H9 (cell line): ENCODE results near the gene RAB3GAP2. TPM values are rescaled to one million over a fixed set of nuclear protein-coding genes. Genes with fewer than 3 reads are reported as not detected.

Experiments used
- DNase-seq: peaks from one replicate; pipeline ENCODE4 v3.0.0-alpha.2; 2017
- H2AFZ ChIP-seq: one replicate; pipeline ENCODE4 v1.6.1; 2013; ENCODE audit warnings: mild to moderate bottlenecking, low read length, control low read depth, moderate library complexity
- H2AK5ac ChIP-seq: 2 replicates; pipeline ENCODE4 v1.6.1; 2013; ENCODE audit warnings: low read length, control low read depth, mixed read lengths; ENCODE audit not compliant: insufficient read length
- H2BK120ac ChIP-seq: one replicate; pipeline ENCODE4 v1.6.1; 2013; ENCODE audit warnings: low read depth, mild to moderate bottlenecking, low read length, control low read depth, inconsistent platforms; ENCODE audit not compliant: poor library complexity, severe bottlenecking
- H2BK12ac ChIP-seq: 2 replicates; pipeline ENCODE4 v1.6.1; 2013; ENCODE audit warnings: low read length, control low read depth, mixed read lengths, low read depth; ENCODE audit not compliant: insufficient read length
- H2BK15ac ChIP-seq: 2 replicates; pipeline ENCODE4 v1.6.1; 2013; ENCODE audit warnings: low read depth, low read length, control low read depth
- H2BK20ac ChIP-seq: one replicate; pipeline ENCODE4 v1.6.1; 2013; ENCODE audit warnings: low read depth, mild to moderate bottlenecking, low read length, control low read depth, inconsistent platforms; ENCODE audit not compliant: poor library complexity, severe bottlenecking
- H2BK5ac ChIP-seq: 2 replicates; pipeline ENCODE4 v1.6.1; 2013; ENCODE audit warnings: low read length, control low read depth, mixed read lengths; ENCODE audit not compliant: insufficient read length
- H3K14ac ChIP-seq: 2 replicates; pipeline ENCODE4 v1.6.1; 2013; ENCODE audit warnings: low read length, control low read depth; ENCODE audit not compliant: insufficient read depth
- H3K18ac ChIP-seq: 2 replicates; pipeline ENCODE4 v1.6.1; 2013; ENCODE audit warnings: low read depth, mild to moderate bottlenecking, mixed read lengths, low read length, control low read depth; ENCODE audit not compliant: insufficient read length
- H3K23ac ChIP-seq: 2 replicates; pipeline ENCODE4 v1.6.1; 2013; ENCODE audit warnings: low read length, control low read depth, mixed read lengths, low read depth; ENCODE audit not compliant: insufficient read length
- H3K23me2 ChIP-seq: 2 replicates; pipeline ENCODE4 v1.6.1; 2013; ENCODE audit warnings: low read depth, mild to moderate bottlenecking, mixed read lengths, low read length, control low read depth; ENCODE audit not compliant: insufficient read length, poor library complexity, severe bottlenecking
- H3K27ac ChIP-seq: 2 replicates; pipeline ENCODE4 v1.5.1; 2013; ENCODE audit warnings: low read length, control low read depth, mixed read lengths, low read depth; ENCODE audit not compliant: insufficient read length
- H3K27me3 ChIP-seq: 2 replicates; pipeline ENCODE4 v1.6.1; 2013; ENCODE audit warnings: low read length, control low read depth, inconsistent platforms; ENCODE audit not compliant: insufficient read depth
- H3K4ac ChIP-seq: 2 replicates; pipeline ENCODE4 v1.6.1; 2013; ENCODE audit warnings: low read depth, mild to moderate bottlenecking, control low read depth, inconsistent platforms, low read length, moderate library complexity
- H3K4me1 ChIP-seq: 2 replicates; pipeline ENCODE4 v1.6.1; 2013; ENCODE audit warnings: low read length, control low read depth, inconsistent platforms; ENCODE audit not compliant: insufficient read depth
- H3K4me2 ChIP-seq: 2 replicates; pipeline ENCODE4 v1.6.1; 2013; ENCODE audit warnings: low read length, control low read depth, mixed read lengths; ENCODE audit not compliant: insufficient read length, insufficient read depth
- H3K56ac ChIP-seq: 2 replicates; pipeline ENCODE4 v1.6.1; 2013; ENCODE audit warnings: low read depth, mild to moderate bottlenecking, mixed read lengths, low read length, control low read depth; ENCODE audit not compliant: insufficient read length
- H3K79me1 ChIP-seq: 2 replicates; pipeline ENCODE4 v1.6.1; 2013; ENCODE audit warnings: low read depth, mild to moderate bottlenecking, moderate library complexity, low read length, control low read depth, inconsistent platforms; ENCODE audit not compliant: insufficient read depth, poor library complexity, severe bottlenecking
- H3K79me2 ChIP-seq: 2 replicates; pipeline ENCODE4 v1.6.1; 2013; ENCODE audit warnings: low read length, control low read depth, inconsistent platforms; ENCODE audit not compliant: insufficient read depth
- H3K9ac ChIP-seq: 2 replicates; pipeline ENCODE4 v1.6.1; 2013; ENCODE audit warnings: low read length, control low read depth, mixed read lengths; ENCODE audit not compliant: insufficient read length; ENCODE audit errors: extremely low read depth
- H3K9me3 ChIP-seq: one replicate; pipeline ENCODE4 v1.6.1; 2013; ENCODE audit warnings: low read depth, low read length, inconsistent platforms; ENCODE audit not compliant: control insufficient read depth
- H3T11ph ChIP-seq: one replicate; pipeline ENCODE4 v1.6.1; 2013; ENCODE audit warnings: mild to moderate bottlenecking, low read length, control low read depth, inconsistent platforms
- H4K20me1 ChIP-seq: one replicate; pipeline ENCODE4 v1.6.1; 2013; ENCODE audit not compliant: control insufficient read depth, insufficient read length, insufficient read depth
- H4K5ac ChIP-seq: 2 replicates; pipeline ENCODE4 v1.6.1; 2013; ENCODE audit warnings: low read depth, mild to moderate bottlenecking, mixed read lengths, low read length, control low read depth; ENCODE audit not compliant: insufficient read length
- H4K8ac ChIP-seq: replicated peaks from 2 replicates; pipeline ENCODE4 v1.6.1; 2013; ENCODE audit warnings: low read length, control low read depth, mixed read lengths, low read depth; ENCODE audit not compliant: insufficient read length
- H4K91ac ChIP-seq: 2 replicates; pipeline ENCODE4 v1.6.1; 2013; ENCODE audit warnings: low read depth, mild to moderate bottlenecking, moderate library complexity, mixed read lengths, low read length, control low read depth; ENCODE audit not compliant: insufficient read length
- H3K27ac Mint-ChIP-seq, 3 experiments: 2 replicates in 2 of 3; 3 replicates in 1 of 3; pipeline ENCODE4 v1.8.0; 2020 to 2021; ENCODE audit warnings: mixed read lengths in 3 of 3, mild to moderate bottlenecking in 1 of 3, moderate library complexity in 1 of 3
- H3K27me3 Mint-ChIP-seq: 2 replicates; pipeline ENCODE4 v1.8.0; 2021; ENCODE audit warnings: low read depth, mild to moderate bottlenecking, moderate library complexity, mixed read lengths
- H3K36me3 Mint-ChIP-seq, 3 experiments: 2 replicates in 2 of 3; 3 replicates in 1 of 3; pipeline ENCODE4 v1.8.0; 2020 to 2021; ENCODE audit warnings: low read depth in 3 of 3, mixed read lengths in 3 of 3; ENCODE audit not compliant: insufficient read depth in 1 of 3
- H3K4me1 Mint-ChIP-seq, 2 experiments: 2 replicates each; pipeline ENCODE4 v1.8.0; 2020; ENCODE audit warnings: mixed read lengths in 2 of 2
- H3K4me3 Mint-ChIP-seq, 2 experiments: 2 replicates in 1 of 2; 3 replicates in 1 of 2; pipeline ENCODE4 v1.8.0; 2020 to 2021; ENCODE audit warnings: mild to moderate bottlenecking in 2 of 2, mixed read lengths in 2 of 2, moderate library complexity in 1 of 2
- H3K9me3 Mint-ChIP-seq, 2 experiments: 2 replicates in 1 of 2; 3 replicates in 1 of 2; pipeline ENCODE4 v1.8.0; 2020; ENCODE audit warnings: mild to moderate bottlenecking in 2 of 2, mixed read lengths in 2 of 2, moderate library complexity in 1 of 2
- CTCF ChIP-seq: fragments of 200-600 bp; sonication (generic); conservative IDR thresholded peaks from 3 replicates; pipeline ENCODE4 v1.8.0; 2021; ENCODE audit warnings: antibody characterized with exemption, mild to moderate bottlenecking
- WGBS: extraction: QIAGEN DNeasy Blood & Tissue Kit; methylation state at CpG from one replicate; pipeline ENCODE4 v1.1.7; 2013; ENCODE audit warnings: missing lambda C conversion rate, low lambda C conversion rate, mixed read lengths; ENCODE audit not compliant: insufficient read length; ENCODE audit errors: extremely low coverage; 5-methylcytosine and 5-hydroxymethylcytosine counted together
- total RNA-seq: library from RNA; stranded (reverse); gene quantifications from 2 replicates; pipeline ENCODE4 v1.2.1, GENCODE V29; 2021

The RAB3GAP2 gene
- total RNA-seq, 1 experiment from 2014 or later: 48.3 TPM

GRCh38 chr1:220287129-220287528 lies 14.9 kb upstream of the RAB3GAP2 start:
- H3K4ac ChIP-seq: no peak overlapping the region
- H3K23ac ChIP-seq: no peak overlapping the region
- H2AK5ac ChIP-seq: no peak overlapping the region
- Mint-ChIP-seq H3K4me1 (peaks cover 17% of the 10 kb centered on the region in 2 experiments), H3K27ac (no peak overlapping the region), H3K4me3 (no peak overlapping the region), H3K36me3 (no peaks in the 10 kb centered on the region), H3K9me3 (no peaks in the 10 kb centered on the region), H3K27me3 (no peaks in the 10 kb centered on the region)
- no peaks in the 10 kb centered on the region for H3K79me2 ChIP-seq
- no peak overlapping the region for H3K56ac ChIP-seq
- no peak overlapping the region for H4K5ac ChIP-seq
- no peak overlapping the region for H3K4me2 ChIP-seq
- no peak overlapping the region for H3K9ac ChIP-seq
- H2BK20ac ChIP-seq: no peak overlapping the region
- no peak overlapping the region for H2BK120ac ChIP-seq
- no peaks in the 10 kb centered on the region for H3K23me2 ChIP-seq
- H4K8ac ChIP-seq: no peak overlapping the region
- no peak overlapping the region for H2BK5ac ChIP-seq
- no peak overlapping the region for H2BK12ac ChIP-seq
- H3K27ac ChIP-seq: no peak overlapping the region
- no peak for DNase-seq
- no peak overlapping the region for H3T11ph ChIP-seq
- H4K20me1 ChIP-seq: no peaks in the 10 kb centered on the region
- H3K9me3 ChIP-seq: no peaks in the 10 kb centered on the region
- no peaks in the 10 kb centered on the region for H3K79me1 ChIP-seq
- TF ChIP-seq CTCF: no peak
- no peaks in the 10 kb centered on the region for H3K27me3 ChIP-seq
- no peak overlapping the region for H3K18ac ChIP-seq
- no peaks in the 10 kb centered on the region for H3K4me1 ChIP-seq
- no peak overlapping the region for H3K14ac ChIP-seq
- no CpG with 5 or more reads among the region's 8 CpGs for WGBS
- no peak overlapping the region for H2AFZ ChIP-seq
- no peak overlapping the region for H2BK15ac ChIP-seq
- H4K91ac ChIP-seq: no peak overlapping the region
